Activated naive CD4-positive, alpha-beta T cell treated with anti-CD3 and anti-CD28 coated beads for 36 hours (primary cell): ENCODE results near the gene ATP6V0A1. TPM values are rescaled to one million over a fixed set of nuclear protein-coding genes. Genes with fewer than 3 reads are reported as not detected.
A peak's percentile ranks its signal among the peaks of the same experiment; 100 is the strongest.
"Not testable (repeated sequence)": the region's sequence is repeated elsewhere in the genome, so short reads cannot be mapped to it uniquely, and the experiment has no call there.

ENCODE experiments used
- CTCF ChIA-PET: fragments of 350-600 bp; sonication (Branson Sonifier 250); formaldehyde crosslinking; loops from one replicate; lab custom pipeline; 2021; ENCODE audit warnings: antibody characterized with exemption; lab: Charles Lee
- DNase-seq: peaks from one replicate; pipeline ENCODE4 v3.0.0-alpha.2; 2020
- H3K27ac Mint-ChIP-seq: one replicate; pipeline ENCODE4 v1.8.0; 2021; ENCODE audit warnings: mild to moderate bottlenecking, mixed read lengths
- H3K27me3 Mint-ChIP-seq: one replicate; pipeline ENCODE4 v1.8.0; 2021; ENCODE audit warnings: low read depth, mixed read lengths
- H3K36me3 Mint-ChIP-seq: one replicate; pipeline ENCODE4 v1.8.0; 2021; ENCODE audit warnings: low read depth, mixed read lengths
- H3K4me1 Mint-ChIP-seq: one replicate; pipeline ENCODE4 v1.8.0; 2021; ENCODE audit warnings: low read depth, mixed read lengths
- H3K4me3 Mint-ChIP-seq: one replicate; pipeline ENCODE4 v1.8.0; 2021; ENCODE audit warnings: mild to moderate bottlenecking, moderate library complexity, mixed read lengths
- H3K9me3 Mint-ChIP-seq: one replicate; pipeline ENCODE4 v1.8.0; 2021; ENCODE audit warnings: mixed read lengths
- intact Hi-C: fragments of 100-400 bp; cut with micrococcal nuclease; formaldehyde crosslinking; loops from one replicate; pipeline ENCODE4 v1.15.1; 2023
- total RNA-seq, 2 experiments: library from RNA; stranded (reverse); gene quantifications; one replicate each; pipeline ENCODE4 v1.2.3, GENCODE V29; 2021

Gene ATP6V0A1
- total RNA-seq, 2 experiments from 2014 or later: 9.9 to 10.3 TPM

DNA sequence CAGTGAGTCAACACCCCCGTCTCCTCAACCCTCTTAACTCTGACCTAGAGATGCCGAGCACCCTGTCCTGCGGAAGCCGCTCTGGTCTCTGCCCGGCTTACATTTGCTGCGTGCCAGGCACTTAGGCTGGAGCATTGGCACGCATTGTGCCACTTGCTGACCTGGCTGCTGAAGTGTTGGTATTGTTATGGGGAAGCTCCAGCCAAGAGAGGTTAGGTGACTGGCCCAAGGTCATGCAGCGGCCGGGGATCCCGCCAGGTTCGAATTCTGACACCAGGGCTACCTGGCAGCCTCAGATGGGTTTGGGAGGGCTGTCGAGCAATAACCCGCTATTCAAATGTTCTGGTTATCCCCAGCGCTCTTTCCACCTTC lies 89.0 kb downstream of the ATP6V0A1 start:
- no peaks in the 10 kb centered on the region for H3K27me3 Mint-ChIP-seq
- H3K9me3 Mint-ChIP-seq: no peaks in the 10 kb centered on the region
- CTCF ChIA-PET: interaction anchor here (1.0 to 1.5 kb wide), 3 partner anchors 12 to 31 kb away, joined by 3 to 10 read pairs (median 5); partner anchors contain the start of genes NAGLU and PSMC3IP
- no peak overlapping the region for H3K4me3 Mint-ChIP-seq
- no peak for DNase-seq
- peaks cover 9% of the 10 kb centered on the region for H3K4me1 Mint-ChIP-seq
- intact Hi-C loops: loop anchor here (1.0 kb wide), 1 partner anchor 216 kb away; no protein-coding TSS in a partner anchor
- H3K36me3 Mint-ChIP-seq: peaks cover 2% of the 10 kb centered on the region
- H3K27ac Mint-ChIP-seq: no peak overlapping the region

- Mint-ChIP-seq H3K36me3 (no peaks in the 10 kb centered on the region), H3K27me3 (no peaks in the 10 kb centered on the region), H3K27ac (no peak overlapping the region), H3K4me1 (peaks cover 13% of the 10 kb centered on the region), H3K9me3 (no peaks in the 10 kb centered on the region), H3K4me3 (peak overlapping the region; percentile 21)
- DNase-seq: peak; percentile 89
- CTCF ChIA-PET: interaction anchor here (0.6 to 1.5 kb wide), 7 partner anchors 11 to 216 kb away, joined by 3 to 10 read pairs (median 5); partner anchors contain the start of genes NAGLU and PSMC3IP
- intact Hi-C loops: loop anchor here (1.0 kb wide), 1 partner anchor 215 kb away; no protein-coding TSS in a partner anchor
These were observed 89.6 kb downstream of the ATP6V0A1 start for GRCh38 chr17:42548070-42548837.

DNA sequence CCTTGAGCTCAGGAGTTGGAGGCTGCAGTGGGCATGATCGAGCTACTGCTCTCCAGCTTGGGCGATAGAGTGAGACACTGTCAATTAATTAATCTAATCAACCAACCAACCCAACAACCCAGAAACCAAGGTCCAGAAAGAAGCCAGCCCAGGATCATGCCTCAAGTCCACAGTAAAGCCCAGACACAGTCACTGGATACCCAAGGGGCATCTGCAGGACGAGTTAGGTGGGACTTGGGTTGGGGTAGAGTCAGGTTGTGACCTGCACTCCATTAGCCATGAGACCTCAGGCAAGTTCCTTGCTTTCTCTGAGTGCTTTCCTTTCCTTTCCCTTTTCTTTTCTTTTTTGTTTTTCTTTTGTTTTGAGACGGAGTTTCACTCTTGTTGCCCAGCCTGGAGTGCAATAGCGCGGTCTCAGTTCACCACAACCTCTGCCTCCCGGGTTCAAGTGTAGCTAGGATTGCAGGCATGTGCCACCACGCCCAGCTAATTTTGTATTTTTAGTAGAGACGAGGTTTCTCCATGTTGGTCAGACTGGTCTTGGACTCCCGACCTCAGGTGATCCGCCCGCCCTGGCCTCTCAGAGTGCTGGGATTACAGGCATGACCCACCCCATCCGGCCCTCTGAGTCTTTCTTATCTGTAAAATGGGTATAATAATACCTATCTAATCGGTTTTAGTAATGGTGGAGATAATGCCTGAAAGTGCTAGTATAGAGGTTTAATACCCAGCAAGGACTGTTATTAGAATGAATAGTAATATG lies 90.5 kb downstream of the ATP6V0A1 start:
- Mint-ChIP-seq H3K4me3 (no peak overlapping the region), H3K4me1 (peaks cover 21% of the 10 kb centered on the region), H3K9me3 (no peaks in the 10 kb centered on the region), H3K27ac (no peak overlapping the region), H3K36me3 (no peaks in the 10 kb centered on the region), H3K27me3 (no peaks in the 10 kb centered on the region)
- DNase-seq: no peak
- CTCF ChIA-PET: interaction anchor here (0.6 to 1.5 kb wide), 6 partner anchors 11 to 215 kb away, joined by 3 to 10 read pairs (median 5); partner anchors contain the start of gene PSMC3IP
- intact Hi-C loops: loop anchor here (1.0 kb wide), 1 partner anchor 214 kb away; no protein-coding TSS in a partner anchor

DNA sequence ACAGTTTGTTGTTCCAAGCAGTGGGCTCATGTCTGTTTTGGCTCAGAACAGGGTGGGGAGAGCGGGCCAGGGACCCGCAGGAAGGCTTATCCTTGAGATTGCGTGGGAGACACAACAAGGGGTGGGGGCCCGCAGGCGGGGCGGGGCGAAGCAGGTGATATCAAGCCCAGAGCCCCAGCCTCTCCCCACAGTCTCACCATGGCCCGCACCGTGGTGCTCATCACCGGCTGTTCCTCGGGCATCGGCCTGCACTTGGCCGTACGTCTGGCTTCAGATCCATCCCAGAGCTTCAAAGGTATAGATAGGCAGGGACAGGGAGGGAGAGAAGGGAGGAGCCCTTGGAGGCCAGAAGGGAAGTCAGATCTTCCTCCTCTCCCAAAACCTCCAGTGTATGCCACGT lies 94.1 kb downstream of the ATP6V0A1 start, which contains the start of gene HSD17B1:
Gene HSD17B1, plus strand, starts transcription at position 188 of the 400 bp plus-strand sequence. Its CDS starts 11 bp downstream, at position 199.
- H3K27me3 Mint-ChIP-seq, H3K9me3 Mint-ChIP-seq, intact Hi-C loops, DNase-seq, H3K36me3 Mint-ChIP-seq: not testable (repeated sequence)
- CTCF ChIA-PET: interaction anchor here (1.2 kb wide), 1 partner anchor 11 kb away, joined by 4 read pairs; no protein-coding TSS in a partner anchor
- Mint-ChIP-seq H3K4me1 (peaks cover 28% of the 10 kb centered on the region), H3K27ac (peak within 1 kb of the TSS; percentile 91), H3K4me3 (peak within 1 kb of the TSS; percentile 92)

GRCh38 chr17:42553161-42553818 lies 94.6 kb downstream of the ATP6V0A1 start:
- DNase-seq: no peak
- no peak overlapping the region for H3K27ac Mint-ChIP-seq
- no peaks in the 10 kb centered on the region for H3K9me3 Mint-ChIP-seq
- peaks cover 28% of the 10 kb centered on the region for H3K4me1 Mint-ChIP-seq
- H3K4me3 Mint-ChIP-seq: peak overlapping the region; percentile 92
- H3K27me3 Mint-ChIP-seq: no peaks in the 10 kb centered on the region
- no peaks in the 10 kb centered on the region for H3K36me3 Mint-ChIP-seq
- intact Hi-C loops: no loop called here
- CTCF ChIA-PET: interaction anchor here (1.1 kb wide), 1 partner anchor 12 kb away, joined by 3 read pairs; no protein-coding TSS in a partner anchor

GRCh38 chr17:42553866-42554249 lies 95.2 kb downstream of the ATP6V0A1 start:
- Mint-ChIP-seq H3K36me3 (no peaks in the 10 kb centered on the region), H3K4me3 (peak overlapping the region; percentile 92), H3K9me3 (no peaks in the 10 kb centered on the region), H3K4me1 (peaks cover 25% of the 10 kb centered on the region), H3K27me3 (no peaks in the 10 kb centered on the region), H3K27ac (peak overlapping the region; percentile 91)
- peak; percentile 45 for DNase-seq
- CTCF ChIA-PET: interaction anchor here (0.6 to 1.1 kb wide), 4 partner anchors 10 to 24 kb away, joined by 3 to 4 read pairs (median 3); no protein-coding TSS in a partner anchor
- intact Hi-C loops: loop anchor here (2.0 kb wide), 1 partner anchor 23 kb away; the partner anchor contains the start of gene PSMC3IP

- H3K4me3 Mint-ChIP-seq: peak overlapping the region; percentile 92
- H3K27ac Mint-ChIP-seq: peak overlapping the region; percentile 91
- DNase-seq: peak; percentile 80
- H3K36me3 Mint-ChIP-seq: no peaks in the 10 kb centered on the region
- peaks cover 19% of the 10 kb centered on the region for H3K4me1 Mint-ChIP-seq
- H3K9me3 Mint-ChIP-seq: no peaks in the 10 kb centered on the region
- intact Hi-C loops: loop anchor here (2.0 kb wide), 1 partner anchor 22 kb away; the partner anchor contains the start of gene PSMC3IP
- H3K27me3 Mint-ChIP-seq: no peaks in the 10 kb centered on the region
- CTCF ChIA-PET: interaction anchor here (0.6 to 1.1 kb wide), 5 partner anchors 10 to 57 kb away, joined by 3 to 4 read pairs (median 3); no protein-coding TSS in a partner anchor
These were observed 95.8 kb downstream of the ATP6V0A1 start for GRCh38 chr17:42554250-42555121.

- H3K36me3 Mint-ChIP-seq: no peaks in the 10 kb centered on the region
- peak overlapping the region; percentile 92 for H3K4me3 Mint-ChIP-seq
- intact Hi-C loops: loop anchor here (2.0 kb wide), 1 partner anchor 22 kb away; the partner anchor contains the start of gene PSMC3IP
- no peak for DNase-seq
- no peaks in the 10 kb centered on the region for H3K27me3 Mint-ChIP-seq
- CTCF ChIA-PET: interaction anchor here (0.6 kb wide), 1 partner anchor 57 kb away, joined by 3 read pairs; no protein-coding TSS in a partner anchor
- H3K27ac Mint-ChIP-seq: peak overlapping the region; percentile 91
- no peaks in the 10 kb centered on the region for H3K9me3 Mint-ChIP-seq
- H3K4me1 Mint-ChIP-seq: peaks cover 19% of the 10 kb centered on the region
These were observed 96.5 kb downstream of the ATP6V0A1 start for GRCh38 chr17:42555122-42555622.

GRCh38 chr17:42555961-42556617 lies 97.4 kb downstream of the ATP6V0A1 start:
- intact Hi-C loops: loop anchor here (2.0 kb wide), 1 partner anchor 21 kb away; the partner anchor contains the start of gene PSMC3IP
- DNase-seq, H3K4me3 Mint-ChIP-seq, H3K36me3 Mint-ChIP-seq, CTCF ChIA-PET, H3K27ac Mint-ChIP-seq, H3K27me3 Mint-ChIP-seq, H3K9me3 Mint-ChIP-seq: not testable (repeated sequence)
- peaks cover 22% of the 10 kb centered on the region for H3K4me1 Mint-ChIP-seq

DNA sequence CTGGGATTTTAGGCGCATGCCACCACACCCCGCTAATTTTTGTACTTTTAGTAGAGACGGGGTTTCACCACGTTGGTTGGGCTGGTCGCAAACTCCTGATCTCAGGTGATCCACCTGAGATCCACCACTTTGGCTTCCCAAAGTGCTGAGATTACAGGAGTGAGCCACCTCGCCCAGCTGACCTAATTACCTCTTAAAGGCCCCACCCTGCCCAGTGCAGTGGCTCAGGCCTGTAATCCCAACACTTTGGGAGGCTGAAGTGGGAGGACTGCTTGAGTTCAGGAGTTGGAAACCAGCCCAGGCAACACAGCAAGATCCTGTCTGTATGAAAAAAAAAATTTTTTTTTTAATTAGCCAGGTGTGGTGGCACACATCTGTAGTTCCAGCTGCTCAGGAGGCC lies 100.4 kb downstream of the ATP6V0A1 start:
- no peak overlapping the region for H3K27ac Mint-ChIP-seq
- no peaks in the 10 kb centered on the region for H3K9me3 Mint-ChIP-seq
- DNase-seq: no peak
- H3K4me3 Mint-ChIP-seq: no peak overlapping the region
- intact Hi-C loops: no loop called here
- CTCF ChIA-PET: no interaction called here
- H3K27me3 Mint-ChIP-seq: no peaks in the 10 kb centered on the region
- peaks cover 7% of the 10 kb centered on the region for H3K36me3 Mint-ChIP-seq
- H3K4me1 Mint-ChIP-seq: peaks cover 32% of the 10 kb centered on the region
